HCT116 (cell line): ENCODE results near the gene STX19.

Source experiments
- POLR2A ChIP-seq: IDR thresholded peaks from 2 replicates; pipeline ENCODE4 v1.7.0; 2011; ENCODE audit warnings: borderline replicate concordance; ENCODE audit not compliant: insufficient read depth, insufficient read length; ENCODE audit errors: extremely low read depth
- POLR2AphosphoS5 ChIP-seq: IDR thresholded peaks from 2 replicates; pipeline ENCODE4 v1.6.1; 2011; ENCODE audit warnings: mild to moderate bottlenecking, low read depth, low read length, moderate library complexity
- SIN3A ChIP-seq: IDR thresholded peaks from 2 replicates; pipeline ENCODE4 v1.6.1; 2012; ENCODE audit warnings: low read depth
- ZNF274 ChIP-seq: fragments of 200-500 bp; sonication (Bioruptor generic); IDR thresholded peaks from 2 replicates; pipeline ENCODE4 v1.6.1; 2014; ENCODE audit warnings: mild to moderate bottlenecking, low read depth, low read length, inconsistent platforms

- TF ChIP-seq SIN3A (no peak), POLR2A (no peak), POLR2AphosphoS5 (no peak), ZNF274 (no peak)
These were observed 8.7 kb downstream of the STX19 start for GRCh38 chr3:94019659-94020058.
